ENCODE measurements around the gene SNX3.

- no peak for TF ChIP-seq EZH2phosphoT487 (IDR thresholded peaks at IDR 0.05; ENCODE audit: borderline replicate concordance, low read length)
- no peak for TF ChIP-seq EZH2 (IDR thresholded peaks at IDR 0.05; ENCODE audit: low read length, unreplicated experiment)
Observed at GRCh38 chr6:108165714-108166663, 94.9 kb downstream of the SNX3 start, which contains the start of gene NR2E1.
